Activated T-cell treated with anti-CD3 and anti-CD28 coated beads, Interleukin-2, amount 50 U/mL, for 72 hours (primary cell): ENCODE results near the gene OR56A5. TPM values are rescaled to one million over a fixed set of nuclear protein-coding genes. Genes with fewer than 3 reads are reported as not detected.
A peak's percentile ranks its signal among the peaks of the same experiment; 100 is the strongest.
"Not testable (repeated sequence)": the region's sequence is repeated elsewhere in the genome, so short reads cannot be mapped to it uniquely, and the experiment has no call there.

Source experiments
- ATAC-seq, 2 donors: fragments of 150-1000 bp; cut with Tn5 transposase; replicated peaks in 1 of 2; 2 replicates each; pipeline ENCODE4 v1.10.0; 2021; ENCODE audit warnings: moderate library complexity in 2 of 2, mild to moderate bottlenecking in 1 of 2
- DNase-seq, 2 donors: peaks; one replicate each; pipeline ENCODE4 v3.0.0; 2021 to 2022; ENCODE audit warnings: mixed read lengths in 1 of 2
- H3K27ac Mint-ChIP-seq: one replicate; pipeline ENCODE4 v1.8.0; 2022; ENCODE audit warnings: mild to moderate bottlenecking, moderate library complexity, mixed read lengths
- H3K27me3 Mint-ChIP-seq: one replicate; pipeline ENCODE4 v1.8.0; 2022; ENCODE audit warnings: low read depth, mixed read lengths
- H3K36me3 Mint-ChIP-seq, 2 donors: one replicate each; pipeline ENCODE4 v1.8.0; 2022; ENCODE audit warnings: mixed read lengths in 2 of 2, mild to moderate bottlenecking in 1 of 2; ENCODE audit not compliant: insufficient read depth in 2 of 2
- H3K4me1 Mint-ChIP-seq: one replicate; pipeline ENCODE4 v1.8.0; 2022; ENCODE audit warnings: low read depth, mixed read lengths
- H3K4me3 Mint-ChIP-seq, 2 donors: one replicate each; pipeline ENCODE4 v1.8.0; 2022; ENCODE audit warnings: mild to moderate bottlenecking in 2 of 2, mixed read lengths in 2 of 2, moderate library complexity in 2 of 2
- H3K9me3 Mint-ChIP-seq, 2 donors: one replicate each; pipeline ENCODE4 v1.8.0; 2022; ENCODE audit warnings: mixed read lengths in 2 of 2
- total RNA-seq, 2 donors: library from RNA; stranded (reverse); gene quantifications; one replicate each; pipeline ENCODE4 v1.2.3, GENCODE V29; 2022

Gene OR56A5
- total RNA-seq, 2 donors from 2014 or later = not detected

DNA sequence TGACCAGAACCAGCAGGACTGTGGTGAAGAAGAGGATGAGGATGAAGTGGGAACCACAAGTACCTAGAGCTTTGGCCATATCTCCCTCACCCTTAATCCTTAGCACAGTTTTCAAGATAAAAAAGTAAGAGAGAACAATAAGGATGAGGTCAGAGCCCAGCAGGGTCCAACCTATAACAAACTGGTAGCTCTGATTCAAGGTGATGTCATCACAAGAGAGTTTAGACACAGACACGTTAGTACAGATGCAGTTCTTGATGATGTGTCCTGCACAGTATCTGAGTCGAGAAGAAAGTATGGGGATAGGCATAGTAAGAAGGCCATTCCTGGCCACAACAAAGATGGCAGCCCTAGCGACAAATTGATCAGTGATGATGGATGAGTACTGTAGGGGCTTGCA lies 586 bp downstream of the OR56A5 start:
- no peak for ATAC-seq
- no peaks in the 10 kb centered on the region for H3K4me1 Mint-ChIP-seq
- DNase-seq = no peak
- H3K4me3 Mint-ChIP-seq = no peak overlapping the region
- no peak overlapping the region for H3K27ac Mint-ChIP-seq
- H3K36me3 Mint-ChIP-seq = peaks cover 3 to 4% of the 10 kb centered on the region in 2 donors
- H3K9me3 Mint-ChIP-seq = peaks cover 2 to 4% of the 10 kb centered on the region in 2 donors
- no peaks in the 10 kb centered on the region for H3K27me3 Mint-ChIP-seq

DNA sequence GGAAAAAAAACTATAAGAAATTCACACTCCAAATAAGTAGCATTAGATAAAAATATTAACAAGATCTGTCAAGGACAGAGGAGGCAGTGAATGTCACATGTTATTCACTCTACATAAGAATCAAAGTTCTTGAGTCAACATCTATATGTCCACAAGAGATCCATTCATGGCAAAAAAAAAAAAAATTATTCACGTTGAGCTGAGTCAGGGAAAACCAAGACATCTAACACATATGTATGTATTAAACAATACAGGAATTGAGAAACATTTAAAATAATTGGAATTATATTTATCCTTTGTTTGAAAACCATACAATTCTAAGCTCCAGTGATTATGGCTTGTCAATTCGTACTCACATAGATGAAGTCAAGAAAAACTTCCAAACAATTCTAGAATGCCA lies 1.3 kb downstream of the OR56A5 start:
- no peak overlapping the region for H3K4me3 Mint-ChIP-seq
- peaks cover 2 to 5% of the 10 kb centered on the region in 2 donors for H3K9me3 Mint-ChIP-seq
- no peaks in the 10 kb centered on the region for H3K4me1 Mint-ChIP-seq
- H3K27me3 Mint-ChIP-seq = no peaks in the 10 kb centered on the region
- no peak overlapping the region for H3K27ac Mint-ChIP-seq
- DNase-seq (no peak), ATAC-seq (no peak)
- H3K36me3 Mint-ChIP-seq = peaks cover 3 to 4% of the 10 kb centered on the region in 2 donors

DNA sequence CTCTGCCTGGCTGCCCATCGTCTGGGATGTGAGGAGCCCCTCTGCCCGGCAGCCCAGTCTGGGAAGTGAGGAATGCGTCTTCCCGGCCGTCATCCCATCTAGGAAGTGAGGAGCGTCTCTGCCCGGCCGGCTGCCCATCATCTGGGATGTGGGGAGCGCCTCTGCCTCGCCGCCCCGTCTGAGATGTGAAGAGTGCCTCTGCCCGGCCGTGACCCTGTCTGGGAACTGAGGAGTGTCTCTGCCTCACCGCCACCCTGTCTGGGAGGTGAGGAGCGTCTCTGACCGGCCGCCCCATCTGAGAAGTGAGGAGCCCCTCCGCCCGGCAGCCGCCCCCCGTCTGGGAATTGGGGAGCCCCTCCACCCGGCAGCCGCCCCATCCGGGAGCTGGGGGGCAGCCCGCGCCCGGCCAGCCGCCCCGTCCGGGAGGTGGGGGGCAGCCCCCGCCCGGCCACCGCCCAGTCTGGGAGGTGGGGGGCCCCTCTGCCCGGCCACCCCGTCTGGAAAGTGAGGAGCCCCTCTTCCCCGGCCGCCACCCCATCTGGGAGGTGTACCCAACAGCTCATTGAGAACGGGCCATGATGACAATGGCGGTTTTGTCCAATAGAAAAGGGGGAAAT lies 7.5 kb downstream of the OR56A5 start:
- H3K9me3 Mint-ChIP-seq, H3K27me3 Mint-ChIP-seq: not testable (repeated sequence)

DNA sequence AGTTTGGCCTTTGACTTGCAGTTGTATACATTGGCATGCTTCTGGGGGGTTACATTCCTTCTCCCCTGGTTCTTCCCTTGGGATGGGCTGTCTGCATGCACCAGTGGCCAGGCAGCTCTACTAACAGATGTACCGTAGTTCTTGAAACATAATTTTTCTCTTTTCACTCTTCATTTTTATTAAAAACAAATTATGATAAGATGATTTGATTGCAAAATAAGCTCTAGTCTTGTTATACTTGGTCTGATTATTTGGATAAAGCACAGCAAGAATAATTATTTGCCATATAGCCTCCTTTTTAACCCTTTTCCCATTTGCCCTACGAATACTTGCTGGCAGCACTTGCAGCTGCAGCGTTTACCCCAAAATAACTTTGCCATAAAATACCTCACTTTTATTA lies 12.7 kb downstream of the OR56A5 start:
- ATAC-seq (no peak), DNase-seq (no peak)
- no peak overlapping the region for H3K27ac Mint-ChIP-seq

More for the DNA sequence above, 7.5 kb downstream of the OR56A5 start:
- H3K4me1 Mint-ChIP-seq, DNase-seq, H3K27ac Mint-ChIP-seq, ATAC-seq, H3K36me3 Mint-ChIP-seq, H3K4me3 Mint-ChIP-seq: not testable (repeated sequence)

DNA sequence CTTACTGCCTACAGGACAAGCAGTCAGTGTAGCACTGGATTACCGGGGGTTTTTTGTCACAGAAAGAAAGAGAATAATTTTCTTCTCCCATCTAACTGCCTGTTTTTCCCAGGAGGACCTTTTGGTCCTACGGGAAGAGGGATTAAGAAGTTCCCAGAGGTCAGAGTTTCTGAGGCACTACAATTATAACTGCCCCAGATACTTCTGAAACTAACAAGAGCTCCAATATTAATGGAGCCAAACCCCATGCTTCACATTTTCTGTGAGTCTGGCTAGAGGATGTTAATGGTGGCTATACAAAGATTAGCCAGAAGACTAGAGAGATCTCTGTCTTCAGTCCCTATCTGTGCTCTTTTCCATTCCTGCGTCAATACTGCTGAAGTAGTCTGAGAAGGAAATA lies 26.3 kb downstream of the OR56A5 start, which contains the start of gene OR56A3:
Gene OR56A3 (plus strand): TSS at position 301 of the 400 bp plus-strand sequence. CDS start 5,096 bp downstream, outside the sequence.
- H3K4me3 Mint-ChIP-seq = no peak within 1 kb of the TSS
- no peaks in the 10 kb centered on the region for H3K36me3 Mint-ChIP-seq
- H3K27ac Mint-ChIP-seq = no peak within 1 kb of the TSS

More for the DNA sequence above, 12.7 kb downstream of the OR56A5 start:
- no peaks in the 10 kb centered on the region for H3K4me1 Mint-ChIP-seq
- no peak overlapping the region for H3K4me3 Mint-ChIP-seq
- peaks cover 0 to 2% of the 10 kb centered on the region in 2 donors for H3K9me3 Mint-ChIP-seq
- H3K36me3 Mint-ChIP-seq = no peaks in the 10 kb centered on the region
- no peaks in the 10 kb centered on the region for H3K27me3 Mint-ChIP-seq

DNA sequence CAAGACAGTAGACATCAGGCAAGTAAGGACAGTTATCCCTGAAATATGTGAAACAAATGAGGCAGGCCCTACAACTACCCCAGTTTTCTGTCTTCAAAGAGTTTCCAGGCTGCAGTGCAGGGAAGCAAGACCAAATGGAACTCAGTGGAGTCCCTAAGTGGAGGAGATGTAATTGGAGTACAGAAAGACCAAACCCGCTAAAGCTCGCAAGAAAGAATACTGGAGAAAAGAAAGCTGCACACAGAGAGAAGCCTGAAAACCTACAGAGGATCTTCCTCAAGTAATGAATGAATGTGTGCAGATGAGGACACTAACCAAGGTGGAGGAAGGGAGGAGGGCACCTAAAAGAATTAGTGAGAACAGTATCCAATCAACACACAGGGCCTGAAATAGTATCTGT lies 27.5 kb downstream of the OR56A5 start:
- Mint-ChIP-seq H3K27me3 (peaks cover 20% of the 10 kb centered on the region), H3K4me3 (no peak overlapping the region), H3K36me3 (no peaks in the 10 kb centered on the region), H3K9me3 (peaks cover 0 to 3% of the 10 kb centered on the region in 2 donors), H3K4me1 (no peaks in the 10 kb centered on the region), H3K27ac (no peak overlapping the region)
- DNase-seq (no peak), ATAC-seq (no peak)

More for the DNA sequence above, 26.3 kb downstream of the OR56A5 start, which contains the start of gene OR56A3:
- ATAC-seq = no peak
- H3K4me1 Mint-ChIP-seq = no peaks in the 10 kb centered on the region
- H3K9me3 Mint-ChIP-seq = no peaks in the 10 kb centered on the region
- peaks cover 20% of the 10 kb centered on the region for H3K27me3 Mint-ChIP-seq
- no peak for DNase-seq

DNA sequence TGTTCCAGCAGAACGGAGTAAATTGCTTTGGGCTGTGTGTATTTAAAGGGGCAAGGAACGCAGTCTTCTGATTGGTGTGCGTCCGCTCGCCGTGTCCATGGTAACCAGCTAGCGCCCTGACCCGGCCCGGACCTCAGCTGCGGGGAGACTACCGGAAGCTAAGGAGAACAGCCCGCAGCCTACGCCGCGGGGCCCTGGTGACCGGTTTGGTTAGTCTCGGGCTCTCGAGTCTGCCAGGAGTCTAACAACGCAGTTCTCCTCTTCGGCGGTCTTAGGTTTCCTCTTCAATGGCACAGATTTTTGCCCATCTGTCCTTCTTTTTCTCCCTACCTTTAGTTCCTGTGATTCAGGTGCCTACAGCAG lies 29.7 kb downstream of the OR56A5 start:
- peaks cover 0 to 3% of the 10 kb centered on the region in 2 donors for H3K9me3 Mint-ChIP-seq
- DNase-seq (no peak), ATAC-seq (no peak)
- peak overlapping the region in 1 of 2 donors; percentile 1 for H3K4me3 Mint-ChIP-seq
- H3K36me3 Mint-ChIP-seq = no peaks in the 10 kb centered on the region
- H3K4me1 Mint-ChIP-seq = no peaks in the 10 kb centered on the region
- H3K27me3 Mint-ChIP-seq = peaks cover 13% of the 10 kb centered on the region
- H3K27ac Mint-ChIP-seq = no peak overlapping the region

DNA sequence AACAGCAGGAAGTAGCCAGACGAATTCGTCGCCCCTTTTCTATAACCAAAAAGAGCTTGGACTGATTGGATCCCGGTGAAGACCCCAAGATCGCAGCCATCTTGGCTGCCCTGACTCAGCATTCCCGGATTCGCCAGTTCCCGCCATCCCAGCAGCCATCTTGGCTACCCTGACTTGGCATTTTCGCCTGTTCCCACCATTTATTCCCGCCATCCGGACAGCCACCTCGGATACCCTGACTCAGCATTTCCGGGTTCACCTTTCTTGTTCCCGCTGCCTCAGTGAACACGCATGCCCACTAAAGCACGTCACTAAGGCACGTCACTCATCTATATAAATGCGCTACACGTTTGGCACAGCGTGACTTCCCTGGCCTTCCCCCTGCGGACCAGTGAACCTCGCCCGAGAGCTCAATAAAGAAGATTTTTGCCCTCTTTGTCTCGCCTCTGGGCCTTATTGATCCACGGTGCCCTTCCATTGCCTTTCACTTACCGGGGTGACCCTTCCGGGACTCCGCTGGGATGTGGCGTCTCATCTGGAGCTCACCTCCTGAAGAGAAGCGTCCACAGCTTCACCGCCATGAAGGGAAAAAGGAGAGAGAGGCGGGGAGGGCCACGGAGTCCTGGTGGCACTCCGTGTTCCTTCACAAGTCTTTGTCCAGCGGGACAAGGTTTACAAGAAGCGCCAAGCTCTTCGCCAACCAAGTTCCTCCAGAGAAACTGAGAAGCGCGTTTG lies 30.3 kb downstream of the OR56A5 start:
- H3K27me3 Mint-ChIP-seq = peaks cover 13% of the 10 kb centered on the region
- H3K4me1 Mint-ChIP-seq = no peaks in the 10 kb centered on the region
- peaks cover 0 to 3% of the 10 kb centered on the region in 2 donors for H3K9me3 Mint-ChIP-seq
- no peak for ATAC-seq
- DNase-seq = no peak
- peak overlapping the region in 1 of 2 donors; percentile 1 for H3K4me3 Mint-ChIP-seq
- no peaks in the 10 kb centered on the region for H3K36me3 Mint-ChIP-seq
- H3K27ac Mint-ChIP-seq = no peak overlapping the region

DNA sequence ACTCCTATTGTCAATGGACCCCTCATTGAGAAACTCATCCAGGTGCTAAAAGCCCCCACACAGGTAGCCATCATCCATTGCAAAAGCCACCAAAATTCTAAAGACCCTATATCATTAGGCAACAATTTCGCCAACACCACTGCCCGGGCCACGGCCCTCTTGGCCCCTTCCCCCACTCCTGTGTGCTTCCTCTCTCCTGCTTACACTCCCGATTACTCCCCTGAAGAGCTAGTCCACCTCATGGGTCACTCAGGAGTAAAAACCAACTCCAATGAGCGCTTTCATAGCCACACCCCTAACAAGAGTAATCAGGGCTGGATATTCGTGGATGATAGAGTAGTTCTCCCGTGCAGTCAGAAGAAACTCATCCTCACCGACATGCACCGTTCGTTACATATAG lies 35.2 kb downstream of the OR56A5 start:
- H3K9me3 Mint-ChIP-seq = peaks cover 5 to 9% of the 10 kb centered on the region in 2 donors
- H3K27me3 Mint-ChIP-seq = no peaks in the 10 kb centered on the region
- no peak overlapping the region for H3K27ac Mint-ChIP-seq
- DNase-seq = no peak
- no peak overlapping the region for H3K4me3 Mint-ChIP-seq
- H3K4me1 Mint-ChIP-seq = no peaks in the 10 kb centered on the region
- peaks cover 0 to 3% of the 10 kb centered on the region in 2 donors for H3K36me3 Mint-ChIP-seq
- ATAC-seq = no peak

DNA sequence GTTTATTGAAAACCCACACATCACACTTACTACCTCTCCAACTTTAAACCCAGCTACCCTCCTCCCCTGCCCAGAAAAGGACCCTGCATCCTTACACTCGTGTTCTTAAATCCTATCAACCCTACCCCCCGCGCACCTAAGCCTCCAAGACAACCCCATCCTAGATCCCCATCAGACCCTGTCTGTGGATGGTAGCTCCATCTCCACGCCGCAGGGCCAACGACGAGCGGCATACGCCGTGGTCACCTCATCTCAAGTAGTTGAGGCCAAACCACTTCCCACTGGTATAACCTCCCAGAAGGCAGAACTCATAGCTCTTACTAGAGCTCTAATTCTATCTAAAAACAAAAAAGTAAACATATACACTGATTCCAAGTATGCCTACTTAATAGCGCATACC lies 35.6 kb downstream of the OR56A5 start:
- no peaks in the 10 kb centered on the region for H3K27me3 Mint-ChIP-seq
- H3K27ac Mint-ChIP-seq = no peak overlapping the region
- DNase-seq = no peak
- H3K36me3 Mint-ChIP-seq = peaks cover 0 to 3% of the 10 kb centered on the region in 2 donors
- no peaks in the 10 kb centered on the region for H3K4me1 Mint-ChIP-seq
- H3K9me3 Mint-ChIP-seq = peaks cover 5 to 9% of the 10 kb centered on the region in 2 donors
- H3K4me3 Mint-ChIP-seq = no peak overlapping the region
- ATAC-seq = no peak

DNA sequence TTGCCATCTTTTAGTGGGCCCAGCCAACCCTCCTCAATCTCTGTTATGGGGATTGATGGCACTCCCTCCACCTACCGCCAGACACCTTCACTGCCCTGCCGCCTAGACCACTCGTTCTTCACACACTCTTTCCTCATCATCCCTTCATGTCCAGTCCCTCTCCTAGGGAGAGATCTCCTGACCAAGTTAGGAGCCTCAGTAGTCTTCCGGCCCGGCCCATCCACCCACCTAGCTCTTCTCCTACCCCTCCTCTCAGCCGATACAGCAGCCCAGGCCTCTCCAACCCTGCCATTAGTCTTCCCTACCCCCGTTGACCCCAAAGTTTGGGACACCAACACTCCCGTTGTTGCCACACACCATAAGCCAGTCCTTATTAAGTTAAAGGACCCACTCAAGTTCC lies 37.2 kb downstream of the OR56A5 start:
- H3K27ac Mint-ChIP-seq = no peak overlapping the region
- H3K27me3 Mint-ChIP-seq = no peaks in the 10 kb centered on the region
- DNase-seq (no peak), ATAC-seq (no peak)
- no peaks in the 10 kb centered on the region for H3K4me1 Mint-ChIP-seq
- H3K36me3 Mint-ChIP-seq = peaks cover 0 to 3% of the 10 kb centered on the region in 2 donors
- H3K4me3 Mint-ChIP-seq = no peak overlapping the region
- H3K9me3 Mint-ChIP-seq = peaks cover 5 to 7% of the 10 kb centered on the region in 2 donors

DNA sequence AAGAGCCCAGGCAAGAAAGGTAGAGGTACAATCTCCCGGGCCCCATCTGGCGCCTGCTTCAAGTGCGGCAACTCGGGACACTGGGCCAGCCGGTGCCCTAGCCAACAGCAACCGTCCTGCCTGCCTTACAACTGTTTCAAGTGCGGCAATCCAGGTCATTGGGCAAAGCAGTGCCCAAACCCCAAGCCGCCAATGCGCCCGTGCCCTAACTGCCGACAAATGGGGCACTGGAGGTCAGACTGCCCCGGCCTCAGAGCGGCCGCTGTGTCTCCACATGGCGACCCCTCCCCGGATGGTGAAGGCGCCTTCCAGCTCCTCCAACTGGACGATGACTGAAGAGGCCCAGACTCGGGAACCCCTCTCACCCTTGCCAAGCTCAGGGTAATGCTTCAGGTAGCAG lies 37.7 kb downstream of the OR56A5 start:
- ATAC-seq = no peak
- Mint-ChIP-seq H3K4me1 (no peaks in the 10 kb centered on the region), H3K36me3 (peaks cover 0 to 3% of the 10 kb centered on the region in 2 donors), H3K27ac (no peak overlapping the region), H3K27me3 (no peaks in the 10 kb centered on the region), H3K4me3 (no peak overlapping the region), H3K9me3 (peaks cover 6 to 7% of the 10 kb centered on the region in 2 donors)
- DNase-seq = no peak

DNA sequence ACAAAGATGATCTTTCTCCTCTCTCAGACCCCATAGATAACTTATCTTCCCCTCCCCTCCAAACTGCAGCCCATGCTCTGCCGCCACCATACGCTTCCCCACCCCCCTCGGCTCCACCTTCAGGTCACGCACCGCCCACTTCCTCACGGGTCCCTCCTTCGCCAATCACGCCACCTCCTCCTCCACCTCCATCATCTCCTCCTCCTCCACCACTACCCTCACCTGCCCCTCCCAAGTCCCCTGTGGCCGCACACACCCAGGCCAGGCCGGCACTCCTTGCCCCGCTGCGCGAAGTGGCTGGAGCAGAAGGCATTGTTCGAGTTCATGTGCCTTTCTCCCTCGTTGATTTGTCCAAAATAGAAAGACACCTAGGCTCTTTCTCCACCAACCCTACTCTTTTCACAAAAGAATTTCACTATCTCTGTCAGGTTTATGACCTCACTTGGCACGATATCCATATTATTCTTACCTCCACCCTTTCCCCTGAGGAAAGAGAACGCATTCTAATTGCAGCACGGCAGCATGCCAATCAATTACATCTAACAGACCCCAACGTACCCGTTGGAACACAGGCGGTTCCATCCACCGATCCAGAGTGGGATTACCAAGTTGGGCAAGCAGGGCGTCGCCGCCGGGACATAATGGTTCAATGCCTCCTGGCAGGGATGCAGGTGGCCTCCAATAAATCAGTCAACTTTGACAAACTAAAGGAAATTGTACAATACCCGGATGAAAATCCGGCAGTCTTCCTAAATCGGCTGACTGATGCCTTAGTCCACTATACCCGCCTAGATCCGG lies 38.5 kb downstream of the OR56A5 start:
- DNase-seq = no peak
- ATAC-seq = no peak
- Mint-ChIP-seq H3K36me3 (peaks cover 0 to 3% of the 10 kb centered on the region in 2 donors), H3K4me1 (no peaks in the 10 kb centered on the region), H3K4me3 (no peak overlapping the region), H3K9me3 (peaks cover 6 to 7% of the 10 kb centered on the region in 2 donors), H3K27ac (no peak overlapping the region), H3K27me3 (no peaks in the 10 kb centered on the region)
